ENCODE measurements around the gene PSAPL1. TPM values are rescaled to one million over a fixed set of nuclear protein-coding genes. Genes with fewer than 3 reads are reported as not detected.

Gene PSAPL1
- total RNA-seq, 4 donors from 2014 or later = 16.4 to 268 (median 137) TPM

DNA sequence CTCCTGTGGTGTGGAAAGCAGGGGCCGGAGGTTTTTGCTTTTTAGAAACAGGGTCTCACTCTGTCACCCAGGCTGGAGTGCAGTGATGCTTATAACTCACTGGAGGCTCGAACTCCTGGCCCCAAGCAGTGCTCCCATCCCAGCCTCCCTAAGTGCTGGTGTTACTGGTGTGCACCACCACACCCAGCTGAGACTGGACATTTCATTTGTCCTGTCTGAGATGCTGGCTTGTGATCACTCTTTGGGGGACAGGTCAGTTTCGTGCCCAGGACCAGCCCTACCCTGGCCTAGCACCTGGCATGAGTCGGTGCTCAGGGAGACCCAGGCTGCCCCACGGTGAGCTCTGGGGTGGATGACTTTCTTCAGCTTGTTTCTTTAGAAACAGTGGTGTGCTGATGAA, 11.3 kb downstream of the PSAPL1 start:
- Histone ChIP-seq H3K36me3 (no peaks in the 10 kb centered on the region), H3K4me3 (no peak overlapping the region), H3K27me3 (no peaks in the 10 kb centered on the region), H3K9me3 (no peaks in the 10 kb centered on the region), H3K4me1 (no peaks in the 10 kb centered on the region), H3K27ac (no peak overlapping the region)
- peak; percentile 32 to 49 for DNase-seq (ENCODE audit: low spot score in 2 of 2)
- TF ChIP-seq, protein P1, sequence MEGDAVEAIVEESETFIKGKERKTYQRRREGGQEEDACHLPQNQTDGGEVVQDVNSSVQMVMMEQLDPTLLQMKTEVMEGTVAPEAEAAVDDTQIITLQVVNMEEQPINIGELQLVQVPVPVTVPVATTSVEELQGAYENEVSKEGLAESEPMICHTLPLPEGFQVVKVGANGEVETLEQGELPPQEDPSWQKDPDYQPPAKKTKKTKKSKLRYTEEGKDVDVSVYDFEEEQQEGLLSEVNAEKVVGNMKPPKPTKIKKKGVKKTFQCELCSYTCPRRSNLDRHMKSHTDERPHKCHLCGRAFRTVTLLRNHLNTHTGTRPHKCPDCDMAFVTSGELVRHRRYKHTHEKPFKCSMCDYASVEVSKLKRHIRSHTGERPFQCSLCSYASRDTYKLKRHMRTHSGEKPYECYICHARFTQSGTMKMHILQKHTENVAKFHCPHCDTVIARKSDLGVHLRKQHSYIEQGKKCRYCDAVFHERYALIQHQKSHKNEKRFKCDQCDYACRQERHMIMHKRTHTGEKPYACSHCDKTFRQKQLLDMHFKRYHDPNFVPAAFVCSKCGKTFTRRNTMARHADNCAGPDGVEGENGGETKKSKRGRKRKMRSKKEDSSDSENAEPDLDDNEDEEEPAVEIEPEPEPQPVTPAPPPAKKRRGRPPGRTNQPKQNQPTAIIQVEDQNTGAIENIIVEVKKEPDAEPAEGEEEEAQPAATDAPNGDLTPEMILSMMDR (IDR thresholded peaks at IDR 0.05) = no peak
- TF ChIP-seq EP300 (IDR thresholded peaks at IDR 0.05) (no peak), POLR2A (IDR thresholded peaks at IDR 0.05) (no peak), POLR2AphosphoS5 (IDR thresholded peaks at IDR 0.05) (no peak)
- 71% methylated on average over 1 of the region's 5 CpGs for WGBS

DNA sequence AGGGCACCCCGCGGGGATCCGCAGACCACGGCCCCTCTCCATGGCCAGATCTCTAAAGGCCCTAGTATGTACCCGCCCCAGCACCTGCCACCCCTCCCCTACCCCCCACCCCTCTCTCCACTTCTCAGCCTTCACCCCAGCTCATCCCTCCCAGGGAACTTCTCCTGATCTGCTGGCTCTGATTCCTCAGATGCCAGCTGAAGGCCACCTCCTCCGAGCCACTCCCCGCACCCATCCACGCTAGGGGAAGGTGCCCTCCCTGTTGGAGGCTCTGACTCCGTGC, 11.9 kb downstream of the PSAPL1 start:
- no peak overlapping the region for H3K4me3 ChIP-seq
- H3K9me3 ChIP-seq = no peaks in the 10 kb centered on the region
- DNase-seq (ENCODE audit: low spot score in 2 of 2) = no peak
- H3K36me3 ChIP-seq = no peaks in the 10 kb centered on the region
- no peak overlapping the region for H3K27ac ChIP-seq
- no peaks in the 10 kb centered on the region for H3K4me1 ChIP-seq
- WGBS = 94% methylated on average over 9 of the region's 9 CpGs
- no peaks in the 10 kb centered on the region for H3K27me3 ChIP-seq
- TF ChIP-seq, protein P1 (IDR thresholded peaks at IDR 0.05) = no peak
- TF ChIP-seq POLR2AphosphoS5 (IDR thresholded peaks at IDR 0.05) (no peak), EP300 (IDR thresholded peaks at IDR 0.05) (no peak), POLR2A (IDR thresholded peaks at IDR 0.05) (no peak)

DNA sequence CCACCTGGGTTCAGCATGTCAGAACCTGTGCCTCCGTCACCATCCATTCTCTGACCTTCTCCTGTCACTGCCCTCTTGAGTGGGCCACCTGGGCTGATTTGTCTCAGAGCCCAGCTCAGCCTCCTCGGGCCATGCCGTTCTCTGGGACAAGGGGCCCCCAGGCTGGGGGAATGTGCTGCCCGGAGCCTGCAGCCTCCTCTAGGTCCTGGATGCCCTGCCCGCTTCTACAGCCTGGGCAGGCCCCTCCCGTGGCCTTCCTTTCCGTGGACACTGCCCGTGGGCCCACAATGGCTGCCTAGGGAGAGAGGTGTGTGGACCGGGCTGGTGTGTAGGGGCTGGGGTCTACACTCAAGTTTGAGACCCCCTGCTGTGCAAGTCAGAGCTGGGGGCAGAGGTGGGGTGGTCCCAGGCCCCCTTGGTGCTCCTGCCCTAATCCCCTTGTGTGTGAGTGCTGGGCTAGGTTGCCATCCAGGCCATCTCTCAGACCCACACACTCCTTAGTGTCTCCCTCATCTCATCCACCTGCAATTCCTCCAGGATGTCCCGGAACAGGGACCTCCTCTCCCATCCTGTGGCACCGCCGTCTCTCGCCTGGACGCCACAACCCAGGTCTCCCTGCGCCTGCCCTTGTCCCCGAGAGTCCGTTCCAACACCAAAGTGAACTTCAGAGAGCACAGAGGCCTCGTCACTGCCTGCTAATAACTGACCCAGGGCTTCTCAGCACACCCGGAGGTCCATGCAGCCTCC, 12.4 kb downstream of the PSAPL1 start:
- no peak overlapping the region for H3K27ac ChIP-seq
- H3K4me1 ChIP-seq = no peaks in the 10 kb centered on the region
- no peaks in the 10 kb centered on the region for H3K36me3 ChIP-seq
- no peak overlapping the region for H3K4me3 ChIP-seq
- WGBS = 93% methylated on average over 11 of the region's 19 CpGs
- DNase-seq (ENCODE audit: low spot score in 2 of 2) = peak; percentile 54 to 75
- H3K9me3 ChIP-seq = no peaks in the 10 kb centered on the region
- H3K27me3 ChIP-seq = no peaks in the 10 kb centered on the region
- TF ChIP-seq POLR2AphosphoS5 (IDR thresholded peaks at IDR 0.05) (no peak), EP300 (IDR thresholded peaks at IDR 0.05) (no peak), POLR2A (IDR thresholded peaks at IDR 0.05) (no peak)
- TF ChIP-seq, protein P1 (IDR thresholded peaks at IDR 0.05) = no peak

DNA sequence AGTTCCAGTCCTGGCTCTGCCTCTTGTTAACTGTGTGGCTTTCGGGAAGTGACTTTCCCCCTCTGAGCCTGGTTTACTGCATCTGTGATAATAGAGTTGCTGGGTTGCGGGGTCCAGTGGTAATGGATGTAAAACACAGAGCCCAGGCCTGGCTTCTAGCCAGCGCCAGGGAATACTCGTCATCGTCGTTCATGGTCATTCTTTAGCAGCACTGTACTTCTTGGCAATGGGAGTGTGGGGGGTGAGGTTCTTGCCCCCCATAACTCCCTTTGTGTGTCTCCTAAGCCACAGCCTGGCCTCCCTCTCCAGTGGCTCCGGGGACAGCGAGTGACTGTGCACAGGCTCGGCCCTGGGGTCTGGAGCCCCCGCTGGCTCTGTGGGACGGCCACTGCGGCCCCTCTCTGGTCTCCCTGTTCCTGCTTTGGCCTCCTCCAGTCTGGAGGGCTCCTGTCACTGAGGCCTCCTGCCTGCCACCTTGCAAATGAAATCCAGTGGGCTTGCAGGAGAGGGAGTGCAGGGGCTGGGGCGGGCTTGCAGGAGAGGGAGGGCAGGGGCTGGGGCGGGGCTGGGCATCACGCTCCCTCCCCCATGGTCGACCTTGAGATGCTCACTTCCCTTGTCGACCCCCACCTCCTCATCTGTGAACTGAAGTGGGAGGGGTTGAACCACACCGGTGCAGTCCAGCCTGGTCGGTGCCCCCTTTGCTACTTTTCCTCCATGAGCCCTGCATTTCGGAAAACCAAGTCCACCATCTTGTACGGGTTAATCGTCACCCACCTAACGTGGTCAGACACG, 13.2 kb downstream of the PSAPL1 start:
- Histone ChIP-seq H3K4me1 (no peaks in the 10 kb centered on the region), H3K27me3 (no peaks in the 10 kb centered on the region), H3K27ac (no peak overlapping the region), H3K4me3 (no peak overlapping the region), H3K36me3 (no peaks in the 10 kb centered on the region), H3K9me3 (no peaks in the 10 kb centered on the region)
- TF ChIP-seq POLR2A (IDR thresholded peaks at IDR 0.05) (no peak), EP300 (IDR thresholded peaks at IDR 0.05) (no peak), POLR2AphosphoS5 (IDR thresholded peaks at IDR 0.05) (no peak)
- TF ChIP-seq, protein P1 (IDR thresholded peaks at IDR 0.05) = no peak
- WGBS = 92% methylated on average over 18 of the region's 24 CpGs
- peak; percentile 37 to 70 for DNase-seq (ENCODE audit: low spot score in 2 of 2)

DNA sequence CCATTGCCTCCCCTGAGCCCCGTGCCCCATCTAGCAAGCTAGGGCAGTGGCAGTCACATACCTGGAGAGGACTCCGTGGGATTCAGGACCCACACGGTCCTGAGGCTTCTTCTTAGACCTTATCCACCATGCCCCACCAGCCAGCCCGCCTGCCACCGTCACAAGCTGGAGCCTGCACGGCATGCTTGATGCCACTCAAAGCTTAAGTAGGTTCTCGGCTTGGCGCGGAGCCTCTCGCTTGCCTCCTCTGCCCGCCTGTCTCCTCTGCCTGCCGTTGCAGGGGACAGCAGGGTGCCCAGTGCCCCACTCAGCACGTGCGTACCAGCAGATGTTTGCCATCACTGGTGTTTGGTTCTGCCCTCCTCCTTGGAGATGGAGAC, 14.1 kb downstream of the PSAPL1 start:
- Histone ChIP-seq H3K27me3 (no peaks in the 10 kb centered on the region), H3K9me3 (no peaks in the 10 kb centered on the region), H3K27ac (no peak overlapping the region), H3K4me1 (no peaks in the 10 kb centered on the region), H3K36me3 (no peaks in the 10 kb centered on the region), H3K4me3 (no peak overlapping the region)
- peak; percentile 47 to 79 for DNase-seq (ENCODE audit: low spot score in 2 of 2)
- 92% methylated on average over 11 of the region's 14 CpGs for WGBS
- TF ChIP-seq, protein P1 (IDR thresholded peaks at IDR 0.05) = no peak
- no peak for TF ChIP-seq POLR2A (IDR thresholded peaks at IDR 0.05)
- TF ChIP-seq EP300 (IDR thresholded peaks at IDR 0.05) = no peak
- no peak for TF ChIP-seq POLR2AphosphoS5 (IDR thresholded peaks at IDR 0.05)
